OCI-LY1 (cell line): ENCODE results near the gene NBEAL1.
"Not testable (repeated sequence)": the region's sequence is repeated elsewhere in the genome, so short reads cannot be mapped to it uniquely, and the experiment has no call there.

Source experiments
- H2AFZ ChIP-seq: fragments of 200-600 bp; sonication (generic), shearing (Covaris generic); 2 replicates; pipeline ENCODE4 v1.6.0; 2014; ENCODE audit warnings: antibody characterized with exemption, mild to moderate bottlenecking, low read length
- H3F3A ChIP-seq: fragments of 200-600 bp; sonication (generic), shearing (Covaris generic); 2 replicates; pipeline ENCODE4 v1.6.0; 2014; ENCODE audit warnings: mild to moderate bottlenecking, antibody characterized with exemption, low read length, moderate library complexity; ENCODE audit not compliant: insufficient read depth
- H3K27ac ChIP-seq: fragments of 200-600 bp; sonication (generic); 2 replicates; pipeline ENCODE4 v1.5.1; 2014; ENCODE audit warnings: low read length, mixed run types, mild to moderate bottlenecking, low read depth; ENCODE audit not compliant: poor library complexity, severe bottlenecking
- H3K27me3 ChIP-seq: fragments of 200-600 bp; sonication (generic); 2 replicates; pipeline ENCODE4 v1.6.0; 2014; ENCODE audit warnings: antibody characterized with exemption, mild to moderate bottlenecking, low read length, moderate library complexity; ENCODE audit not compliant: insufficient read depth
- H3K36me3 ChIP-seq: fragments of 200-600 bp; sonication (generic); 2 replicates; pipeline ENCODE4 v1.6.1; 2014; ENCODE audit warnings: mild to moderate bottlenecking, antibody characterized with exemption, low read length, moderate library complexity, mixed read lengths; ENCODE audit not compliant: insufficient read depth
- H3K4me1 ChIP-seq: fragments of 200-600 bp; sonication (generic); 2 replicates; pipeline ENCODE4 v1.5.1; 2014; ENCODE audit warnings: mild to moderate bottlenecking, low read length, moderate library complexity; ENCODE audit not compliant: insufficient read depth, severe bottlenecking
- H3K4me2 ChIP-seq: fragments of 200-600 bp; sonication (generic), shearing (Covaris generic); 2 replicates; pipeline ENCODE4 v1.6.1; 2014; ENCODE audit warnings: low read length
- H3K4me3 ChIP-seq: fragments of 200-600 bp; sonication (generic); 2 replicates; pipeline ENCODE4 v1.5.1; 2014; ENCODE audit warnings: low read length, low read depth, mild to moderate bottlenecking, mixed read lengths; ENCODE audit not compliant: poor library complexity, severe bottlenecking
- H3K79me2 ChIP-seq: fragments of 200-600 bp; shearing (Covaris generic); 2 replicates; pipeline ENCODE4 v1.6.1; 2016; ENCODE audit warnings: mixed run types, low read length, mixed read lengths; ENCODE audit not compliant: insufficient read depth
- H3K9ac ChIP-seq: fragments of 200-600 bp; sonication (generic), shearing (Covaris generic); 2 replicates; pipeline ENCODE4 v1.6.1; 2014; ENCODE audit warnings: mild to moderate bottlenecking, low read length, mixed read lengths
- H3K9me2 ChIP-seq: fragments of 200-600 bp; sonication (generic), shearing (Covaris generic); 2 replicates; pipeline ENCODE4 v1.6.1; 2014; ENCODE audit warnings: low read depth, mild to moderate bottlenecking, low read length, mixed read lengths
- H3K9me3 ChIP-seq: fragments of 200-600 bp; shearing (Covaris generic); 2 replicates; pipeline ENCODE4 v1.6.1; 2014; ENCODE audit warnings: low read length, mixed read lengths
- H4K20me1 ChIP-seq: fragments of 200-600 bp; sonication (generic), shearing (Covaris generic); 2 replicates; pipeline ENCODE4 v1.6.0; 2016; ENCODE audit warnings: mild to moderate bottlenecking, low read length; ENCODE audit not compliant: insufficient read depth
- CTCF ChIP-seq: fragments of 200-600 bp; sonication (generic), shearing (Covaris generic); IDR thresholded peaks from 2 replicates; pipeline ENCODE4 v1.5.1; 2017; ENCODE audit warnings: mild to moderate bottlenecking, antibody characterized with exemption, low read length, moderate library complexity, mixed read lengths
- EZH2 ChIP-seq: fragments of 200-600 bp; sonication (generic), shearing (Covaris generic); IDR thresholded peaks from 2 replicates; pipeline ENCODE4 v1.8.0; 2017; ENCODE audit warnings: borderline replicate concordance, mixed run types, mild to moderate bottlenecking, antibody characterized with exemption, low read length, moderate library complexity, mixed read lengths

The NBEAL1 gene

DNA sequence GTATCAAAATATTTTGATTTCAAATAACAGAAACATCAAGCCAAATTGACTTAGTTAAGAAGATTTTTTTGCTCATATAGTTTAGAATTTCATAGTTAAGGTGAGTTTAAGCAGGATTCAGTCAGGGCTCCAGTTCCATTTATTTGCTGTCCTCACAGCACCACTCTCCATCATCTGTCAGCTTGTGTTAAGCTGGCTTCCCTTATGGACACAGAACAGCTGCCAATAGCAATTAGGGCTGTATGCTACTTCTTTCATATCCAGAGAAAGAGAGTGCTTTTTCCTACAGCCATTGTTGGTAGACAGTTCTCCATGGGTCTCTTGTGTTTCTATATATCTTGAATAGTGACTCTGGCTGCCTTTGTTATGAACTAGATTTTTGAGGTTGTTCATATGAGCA, 128.7 kb downstream of the NBEAL1 start:
- Histone ChIP-seq H3K9ac (no peak overlapping the region), H3K9me2 (no peaks in the 10 kb centered on the region), H4K20me1 (no peaks in the 10 kb centered on the region), H3K36me3 (no peaks in the 10 kb centered on the region), H3K79me2 (no peaks in the 10 kb centered on the region), H3K27me3 (no peaks in the 10 kb centered on the region), H3K27ac (no peak overlapping the region), H3K4me2 (no peak overlapping the region), H3K4me1 (no peaks in the 10 kb centered on the region), H3K4me3 (no peak overlapping the region), H2AFZ (no peak overlapping the region), H3K9me3 (no peaks in the 10 kb centered on the region), H3F3A (no peaks in the 10 kb centered on the region)
- no peak for TF ChIP-seq EZH2
- no peak for TF ChIP-seq CTCF

DNA sequence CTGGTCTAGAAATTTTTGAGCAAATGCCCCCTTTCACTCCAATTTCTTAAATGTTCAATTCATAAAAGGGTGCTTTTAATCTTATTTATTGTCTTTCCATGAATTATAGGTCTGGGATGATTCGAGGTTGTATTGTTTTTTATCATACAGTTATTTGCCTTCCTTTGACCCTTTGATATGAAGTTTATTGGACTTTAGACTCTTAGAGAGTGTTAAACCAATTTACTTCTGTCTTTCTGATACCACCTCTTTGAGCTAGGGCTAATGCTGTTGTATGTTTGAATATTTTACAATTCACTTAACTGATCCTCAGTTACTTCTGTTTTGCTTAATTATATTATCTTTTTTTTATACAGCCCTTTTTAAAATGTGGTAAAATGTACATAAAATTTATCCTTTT, 134.5 kb downstream of the NBEAL1 start:
- no peak overlapping the region for H3K9ac ChIP-seq
- TF ChIP-seq EZH2 = no peak
- TF ChIP-seq CTCF = no peak
- H3K4me2 ChIP-seq = no peak overlapping the region
- no peaks in the 10 kb centered on the region for H3K9me3 ChIP-seq
- no peaks in the 10 kb centered on the region for H3K4me1 ChIP-seq
- H4K20me1 ChIP-seq = no peaks in the 10 kb centered on the region
- no peaks in the 10 kb centered on the region for H3F3A ChIP-seq
- H3K9me2 ChIP-seq = no peaks in the 10 kb centered on the region
- H3K36me3 ChIP-seq = no peaks in the 10 kb centered on the region
- H3K27ac ChIP-seq = no peak overlapping the region
- H3K79me2 ChIP-seq = no peaks in the 10 kb centered on the region
- no peak overlapping the region for H3K4me3 ChIP-seq
- no peak overlapping the region for H2AFZ ChIP-seq
- no peaks in the 10 kb centered on the region for H3K27me3 ChIP-seq

GRCh38 chr2:203155406-203155805, 140.7 kb downstream of the NBEAL1 start:
- Histone ChIP-seq H3K27me3 (no peaks in the 10 kb centered on the region), H3K79me2 (no peaks in the 10 kb centered on the region), H2AFZ (no peak overlapping the region), H3F3A (no peaks in the 10 kb centered on the region), H3K4me2 (no peak overlapping the region), H3K9ac (no peak overlapping the region), H4K20me1 (no peaks in the 10 kb centered on the region), H3K27ac (no peak overlapping the region), H3K36me3 (no peaks in the 10 kb centered on the region), H3K4me1 (no peaks in the 10 kb centered on the region), H3K9me3 (no peaks in the 10 kb centered on the region), H3K9me2 (no peaks in the 10 kb centered on the region), H3K4me3 (no peak overlapping the region)
- TF ChIP-seq CTCF (peak; percentile 29; the same call in 1 of the 2 replicates), EZH2 (no peak)

- not testable (repeated sequence) for H3K4me1 ChIP-seq, H3K9ac ChIP-seq
These were observed 148.0 kb downstream of the NBEAL1 start for GRCh38 chr2:203162722-203163121.

More at GRCh38 chr2:203162722-203163121, 148.0 kb downstream of the NBEAL1 start:
- not testable (repeated sequence) for H2AFZ ChIP-seq, H3K27me3 ChIP-seq, H3K79me2 ChIP-seq, H3K36me3 ChIP-seq, H3K9me2 ChIP-seq, H3K9me3 ChIP-seq, H3K4me2 ChIP-seq, H3F3A ChIP-seq, H4K20me1 ChIP-seq, H3K27ac ChIP-seq, H3K4me3 ChIP-seq
